Fibroblast of villous mesenchyme (primary cell): ENCODE results near the gene SEMA5B. TPM values are rescaled to one million over a fixed set of nuclear protein-coding genes. Genes with fewer than 3 reads are reported as not detected.

Experiments
- DNase-seq: peaks from one replicate; pipeline ENCODE4 v3.0.0-alpha.2; 2010; ENCODE audit warnings: low read depth
- H3K4me3 ChIP-seq: 2 replicates; pipeline ENCODE4 v1.5.1; 2011; ENCODE audit warnings: low read depth, mild to moderate bottlenecking, low read length
- CTCF ChIP-seq: IDR thresholded peaks from 2 replicates; pipeline ENCODE4 v1.5.1; 2012; ENCODE audit warnings: low read depth, mild to moderate bottlenecking, low read length; ENCODE audit not compliant: insufficient read depth
- total RNA-seq: library from RNA; depleted of rRNA; stranded (reverse); fragments of >200 nt; gene quantifications from 2 replicates; pipeline ENCODE4 v1.2.3, GENCODE V29; 2012

Gene SEMA5B
- total RNA-seq, 1 donor: not detected

DNA sequence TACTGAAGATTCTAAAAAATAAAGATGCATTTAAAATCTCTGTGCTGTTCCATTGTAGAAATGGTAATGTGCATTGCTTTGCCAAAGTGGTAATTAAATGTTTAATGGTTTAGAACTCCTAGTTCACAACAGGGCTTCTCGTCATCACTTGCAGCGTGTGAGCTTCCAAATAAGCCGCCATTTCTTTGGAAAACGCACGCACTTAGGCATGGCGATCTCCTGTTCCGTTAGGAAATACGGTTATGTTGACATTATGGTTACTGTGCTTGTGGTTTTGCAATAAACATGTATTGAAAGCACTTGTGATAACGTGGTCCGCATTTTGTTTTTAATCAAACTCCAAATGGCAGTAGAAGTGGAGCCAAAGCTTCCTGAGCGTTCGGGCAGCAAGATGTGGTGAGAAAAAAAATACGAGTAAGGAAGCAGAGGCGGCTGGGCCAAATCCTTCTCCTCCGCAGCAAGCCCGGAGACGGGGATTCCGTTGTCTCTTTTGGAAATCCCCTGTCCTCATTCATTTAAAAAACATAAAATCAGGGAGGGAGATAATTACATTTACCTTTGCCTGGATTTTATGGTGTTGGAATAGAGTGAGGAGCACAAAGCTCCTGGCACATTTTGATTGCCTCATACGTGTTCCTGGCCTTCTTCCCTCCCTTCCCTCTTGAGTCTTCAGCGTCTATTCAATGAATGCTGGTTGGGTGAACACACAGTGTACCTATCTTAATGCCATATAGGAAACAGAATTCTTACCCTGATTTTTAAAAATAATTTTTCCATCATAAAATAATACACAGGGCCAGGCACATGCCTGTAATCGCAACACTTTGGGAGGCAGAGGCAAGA is 135.2 kb downstream of the SEMA5B start:
- DNase-seq: no peak
- H3K4me3 ChIP-seq: no peak overlapping the region
- no peak for TF ChIP-seq CTCF

DNA sequence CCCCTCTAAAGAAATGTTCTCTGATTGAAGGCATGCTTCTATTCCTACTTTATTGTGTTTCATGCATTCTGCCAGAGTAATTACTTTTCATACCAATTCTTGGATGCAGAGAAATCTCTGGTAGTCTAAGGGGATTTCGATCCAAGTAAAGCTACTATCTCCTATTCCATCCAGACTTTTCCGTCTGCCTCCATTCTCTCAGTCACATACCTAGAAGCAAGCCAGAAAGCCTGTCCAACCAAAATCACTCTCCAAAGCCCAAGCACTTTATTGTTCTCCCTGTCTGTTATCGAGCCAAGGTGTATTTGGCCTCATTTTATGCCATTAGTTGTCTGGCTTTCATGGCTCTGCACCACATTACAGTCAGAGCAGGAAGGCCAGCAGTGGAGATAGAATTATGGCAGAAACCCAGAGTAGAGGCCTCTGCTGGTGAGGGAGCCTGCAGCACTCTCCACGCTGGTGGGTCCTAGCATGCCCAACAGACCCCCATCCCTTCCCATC is 136.8 kb downstream of the SEMA5B start:
- DNase-seq: no peak
- H3K4me3 ChIP-seq: no peak overlapping the region
- no peak for TF ChIP-seq CTCF

GRCh38 chr3:122890077-122890719 is 137.4 kb downstream of the SEMA5B start:
- H3K4me3 ChIP-seq: no peak overlapping the region
- TF ChIP-seq CTCF: no peak
- DNase-seq: peak; percentile 7

DNA sequence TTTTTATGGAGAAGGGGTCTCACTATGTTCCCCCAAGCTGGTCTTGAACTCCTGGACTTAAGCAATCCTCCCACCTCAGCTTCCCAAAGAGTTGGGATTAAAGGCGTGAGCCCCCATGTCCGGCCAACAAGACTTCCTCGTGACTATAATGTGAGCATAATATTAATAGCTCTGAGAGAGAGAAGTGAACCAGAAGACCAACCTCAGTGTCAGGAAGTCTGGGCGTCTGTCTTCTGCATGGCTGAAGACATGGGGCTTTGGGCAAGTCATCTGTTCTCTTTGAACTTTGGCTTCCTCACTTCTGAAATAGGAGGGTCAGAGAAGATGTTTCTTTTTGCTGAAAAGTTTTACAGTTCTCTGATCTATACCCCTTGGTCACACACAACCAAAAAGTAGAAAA is 140.6 kb downstream of the SEMA5B start:
- no peak for TF ChIP-seq CTCF
- H3K4me3 ChIP-seq: no peak overlapping the region
- no peak for DNase-seq

- no peak for DNase-seq
- H3K4me3 ChIP-seq: no peak overlapping the region
- no peak for TF ChIP-seq CTCF
Measured at GRCh38 chr3:122886251-122886650, 141.3 kb downstream of the SEMA5B start.

DNA sequence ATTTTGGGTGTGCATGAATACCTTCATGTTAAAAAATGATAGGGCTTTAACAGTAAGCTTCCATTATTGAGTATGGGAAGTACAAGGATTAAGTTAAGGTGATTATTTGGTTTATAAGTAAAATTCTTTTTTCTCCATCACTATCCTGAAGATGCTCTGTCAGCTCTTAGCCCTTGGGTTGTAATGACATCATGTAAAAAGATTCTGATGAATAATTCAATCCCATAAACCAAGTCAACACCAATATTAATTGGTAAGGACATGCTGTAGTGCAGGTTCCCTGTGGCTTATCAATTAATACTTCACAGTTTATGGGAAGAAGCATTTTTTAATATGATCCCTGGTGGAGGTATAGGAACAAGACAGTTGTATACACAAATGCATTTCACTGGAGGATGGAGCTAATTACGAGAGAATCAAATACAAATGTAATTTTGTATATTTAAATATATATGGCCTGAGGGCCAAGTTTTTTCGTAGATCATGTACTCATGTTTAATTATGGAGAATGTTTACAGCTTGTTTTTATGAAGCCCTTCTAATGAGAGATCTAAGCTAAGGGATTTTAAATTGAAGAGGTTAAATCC is 145.1 kb downstream of the SEMA5B start:
- no peak for TF ChIP-seq CTCF
- H3K4me3 ChIP-seq: no peak overlapping the region
- no peak for DNase-seq
